ENCODE data around the gene SLC26A1.

Gene SLC26A1, protein sequence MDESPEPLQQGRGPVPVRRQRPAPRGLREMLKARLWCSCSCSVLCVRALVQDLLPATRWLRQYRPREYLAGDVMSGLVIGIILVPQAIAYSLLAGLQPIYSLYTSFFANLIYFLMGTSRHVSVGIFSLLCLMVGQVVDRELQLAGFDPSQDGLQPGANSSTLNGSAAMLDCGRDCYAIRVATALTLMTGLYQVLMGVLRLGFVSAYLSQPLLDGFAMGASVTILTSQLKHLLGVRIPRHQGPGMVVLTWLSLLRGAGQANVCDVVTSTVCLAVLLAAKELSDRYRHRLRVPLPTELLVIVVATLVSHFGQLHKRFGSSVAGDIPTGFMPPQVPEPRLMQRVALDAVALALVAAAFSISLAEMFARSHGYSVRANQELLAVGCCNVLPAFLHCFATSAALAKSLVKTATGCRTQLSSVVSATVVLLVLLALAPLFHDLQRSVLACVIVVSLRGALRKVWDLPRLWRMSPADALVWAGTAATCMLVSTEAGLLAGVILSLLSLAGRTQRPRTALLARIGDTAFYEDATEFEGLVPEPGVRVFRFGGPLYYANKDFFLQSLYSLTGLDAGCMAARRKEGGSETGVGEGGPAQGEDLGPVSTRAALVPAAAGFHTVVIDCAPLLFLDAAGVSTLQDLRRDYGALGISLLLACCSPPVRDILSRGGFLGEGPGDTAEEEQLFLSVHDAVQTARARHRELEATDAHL

DNA sequence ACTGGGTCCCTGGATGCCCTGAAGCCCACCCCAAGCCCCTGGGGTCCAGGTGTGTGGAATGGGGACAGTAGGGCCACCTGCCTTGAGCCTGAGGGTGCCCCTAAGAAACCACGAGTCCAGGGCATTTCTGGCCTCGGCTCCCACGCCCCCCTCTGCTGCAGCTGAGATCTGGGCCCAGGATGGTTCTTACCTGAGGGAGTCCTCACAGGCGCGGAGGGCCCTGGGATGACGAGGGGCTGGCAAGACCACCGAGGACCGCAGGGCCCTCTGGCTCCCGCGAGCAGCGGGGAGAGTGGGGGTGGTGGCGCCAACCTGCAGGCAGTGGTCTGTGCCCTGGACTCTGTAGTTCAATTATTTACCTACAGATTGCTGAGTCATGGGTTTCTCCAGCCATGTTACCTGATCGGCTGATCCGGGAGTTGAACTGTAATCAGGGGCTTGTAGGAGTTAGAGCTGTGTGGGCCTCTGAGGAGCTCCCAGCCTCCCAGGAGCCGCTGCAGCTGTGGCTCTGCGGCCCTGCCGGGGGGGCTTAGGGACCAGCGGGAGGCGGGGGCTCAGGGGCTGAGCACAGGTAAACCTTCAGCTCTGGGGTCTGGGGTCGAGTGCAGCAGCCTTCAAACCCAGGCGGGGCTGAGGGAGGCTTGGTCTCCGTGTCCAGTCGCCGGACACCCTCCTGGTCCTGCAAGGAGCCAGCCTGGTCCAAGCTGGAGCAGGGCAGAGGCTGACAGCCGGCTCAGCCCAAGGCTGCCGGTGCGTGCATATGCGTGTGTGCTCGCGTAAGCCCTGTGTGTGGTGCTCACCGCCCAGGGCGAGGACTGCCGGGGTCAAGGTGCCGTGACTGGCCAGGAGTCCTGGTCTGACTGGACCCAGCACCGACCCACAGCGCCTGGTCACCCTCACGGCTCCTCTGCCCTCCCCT is at the start of gene SLC26A1:
Gene SLC26A1, minus strand, starts transcription at position 294 of the 919 bp plus-strand sequence. CDS start 1,701 bp downstream, outside the sequence.
- no peak for DNase-seq

GRCh38 chr4:1042352-1043055 is 49.3 kb upstream of the SLC26A1 start:
- DNase-seq: no peak

DNA sequence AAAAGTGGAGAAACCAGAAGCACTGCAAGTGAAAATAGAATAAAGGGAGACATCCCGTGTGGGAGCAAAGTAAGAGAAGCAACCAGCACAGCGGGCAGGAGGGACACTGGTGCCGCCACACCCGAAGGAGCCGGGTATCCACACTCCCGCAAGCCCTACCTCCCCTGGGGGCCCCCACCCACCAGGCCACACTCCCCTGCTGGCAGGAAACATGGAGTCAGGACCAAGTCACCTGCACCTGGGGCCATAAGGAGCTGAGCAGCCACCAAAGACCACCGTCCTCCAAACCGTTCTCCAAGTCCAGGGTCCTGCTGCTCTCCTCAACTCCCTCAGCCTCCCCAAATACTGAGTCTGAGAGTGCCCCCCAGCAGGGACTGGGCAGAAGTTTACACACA is 48.7 kb upstream of the SLC26A1 start:
- no peak for DNase-seq

DNA sequence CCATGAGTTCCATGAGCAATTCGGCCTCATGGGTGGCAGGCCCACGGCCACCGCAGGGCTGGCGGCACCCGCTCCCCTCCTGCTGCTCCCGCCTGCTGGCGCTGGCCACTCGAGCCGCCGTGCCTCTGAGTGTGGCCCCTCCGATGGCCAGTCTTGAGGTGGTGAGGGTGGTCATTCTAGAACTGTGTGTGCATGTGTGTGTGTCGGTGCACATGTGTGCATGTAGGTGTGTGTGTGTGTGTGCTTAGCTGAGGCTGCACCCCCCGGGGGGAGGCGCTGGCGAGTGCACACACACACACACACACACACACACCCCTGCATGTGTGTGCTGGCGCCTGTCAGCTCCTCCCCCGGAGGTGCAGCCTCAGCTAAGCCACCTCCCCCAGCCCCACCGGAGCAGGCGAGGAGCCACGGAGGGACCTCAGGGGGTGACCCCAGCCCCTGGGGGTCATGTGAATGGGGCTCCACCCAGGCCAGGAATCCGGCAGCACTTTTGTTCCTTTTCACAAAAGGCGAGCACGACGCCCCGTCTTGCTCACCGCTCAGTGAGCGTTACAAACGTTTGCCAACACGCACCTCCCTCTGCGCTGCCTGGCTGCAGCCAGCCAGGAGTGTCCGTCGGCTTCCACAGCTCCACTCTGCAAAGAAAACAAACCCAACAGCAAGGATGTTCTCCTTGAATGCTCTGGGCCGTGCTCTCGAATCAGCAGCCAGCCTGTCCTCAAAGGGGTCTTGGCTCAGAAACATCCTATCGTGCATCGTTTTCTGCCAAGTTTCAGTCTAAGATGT is 48.1 kb upstream of the SLC26A1 start:
- DNase-seq: no peak

DNA sequence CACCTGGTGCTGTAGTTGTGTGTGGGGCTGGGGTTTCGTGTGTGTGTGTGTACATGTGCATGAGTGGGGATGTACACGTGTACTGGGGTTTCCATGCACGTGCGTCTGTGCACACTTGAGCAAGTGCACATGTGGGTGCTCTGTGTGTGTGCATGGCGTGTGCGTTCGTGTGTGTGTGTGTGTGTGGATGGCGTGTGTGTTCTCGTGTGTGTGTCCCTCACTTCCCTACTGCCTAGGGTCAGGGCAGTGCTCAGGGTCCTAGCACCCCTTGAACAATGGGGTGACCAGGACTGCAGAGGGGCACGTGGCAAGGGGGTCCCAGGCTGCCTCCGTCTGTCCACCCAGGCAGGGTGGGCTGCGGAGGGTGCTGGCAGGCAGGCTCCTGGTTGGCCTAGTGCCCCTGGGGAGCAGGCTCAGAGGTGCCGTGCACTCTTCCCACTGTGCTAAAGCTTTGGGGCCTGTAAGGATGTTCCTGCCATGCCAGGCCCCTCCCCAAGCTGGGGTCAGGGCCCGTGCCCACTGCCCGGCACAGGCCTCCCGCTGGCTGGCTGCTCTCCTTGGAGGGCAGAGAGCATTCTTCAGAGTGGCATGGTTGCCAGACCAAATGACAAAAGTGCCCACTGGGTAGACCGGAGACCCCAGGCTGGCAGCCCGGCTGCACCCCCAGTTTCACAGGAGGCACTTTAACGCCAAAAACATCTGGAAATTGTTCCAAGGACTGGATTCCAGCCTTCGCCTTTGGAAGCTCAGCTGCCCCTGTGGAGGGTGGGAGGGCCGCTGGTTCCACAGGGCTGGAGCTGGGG is 47.3 kb upstream of the SLC26A1 start:
- no peak for DNase-seq

- no peak for DNase-seq
These were observed 46.5 kb upstream of the SLC26A1 start for GRCh38 chr4:1039493-1040343.

DNA sequence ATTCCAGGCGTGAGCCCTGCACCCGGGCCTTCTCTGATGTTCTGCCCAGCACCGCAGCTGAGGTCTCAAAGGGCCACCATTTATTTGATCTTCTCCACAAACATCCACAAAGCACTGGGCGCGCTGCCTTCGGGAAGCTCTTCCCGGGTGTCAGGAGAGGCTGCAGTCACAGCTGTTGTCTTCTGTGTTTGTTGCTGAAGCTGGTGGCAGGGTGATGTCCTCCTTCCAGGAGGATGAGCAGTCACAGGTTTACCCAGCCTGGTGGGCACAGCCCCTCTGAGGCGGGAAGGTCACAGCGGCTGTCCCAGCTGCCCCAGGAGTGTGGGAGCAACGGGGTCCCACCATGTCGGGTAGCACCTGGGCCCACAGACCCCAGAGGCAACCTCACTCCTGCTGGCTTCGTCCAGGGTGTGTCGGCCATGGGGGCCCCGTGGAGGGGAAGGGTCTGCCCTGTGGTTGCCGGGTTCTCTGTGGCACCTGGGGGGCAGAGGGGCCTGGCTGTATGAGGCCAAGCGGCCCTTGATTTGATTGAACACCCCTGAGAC is 45.8 kb upstream of the SLC26A1 start:
- no peak for DNase-seq

- no peak for DNase-seq
These were observed 44.0 kb upstream of the SLC26A1 start for GRCh38 chr4:1036976-1037810.

DNA sequence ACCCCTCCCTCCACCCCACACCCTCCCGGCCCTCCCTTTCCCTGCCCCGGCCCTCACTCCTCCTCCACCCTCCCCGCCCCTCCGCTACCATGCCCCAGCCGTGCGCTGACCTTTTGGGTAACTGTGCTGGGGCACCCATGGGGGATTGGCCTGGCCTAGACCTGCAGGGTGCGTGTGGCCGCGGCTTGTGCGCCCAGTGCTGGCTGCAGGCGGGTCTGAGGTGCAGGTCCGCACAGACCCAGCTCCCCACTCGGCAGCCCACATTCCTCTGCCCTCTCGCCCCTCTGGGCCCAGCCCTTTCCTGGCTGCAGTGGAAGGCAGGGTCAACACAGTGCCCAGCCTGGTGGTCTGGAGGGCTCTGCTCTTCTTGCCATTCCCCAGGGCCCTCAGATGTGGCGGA is 42.9 kb upstream of the SLC26A1 start:
- DNase-seq: no peak

GRCh38 chr4:1035510-1035909 is 42.3 kb upstream of the SLC26A1 start:
- no peak for DNase-seq

DNA sequence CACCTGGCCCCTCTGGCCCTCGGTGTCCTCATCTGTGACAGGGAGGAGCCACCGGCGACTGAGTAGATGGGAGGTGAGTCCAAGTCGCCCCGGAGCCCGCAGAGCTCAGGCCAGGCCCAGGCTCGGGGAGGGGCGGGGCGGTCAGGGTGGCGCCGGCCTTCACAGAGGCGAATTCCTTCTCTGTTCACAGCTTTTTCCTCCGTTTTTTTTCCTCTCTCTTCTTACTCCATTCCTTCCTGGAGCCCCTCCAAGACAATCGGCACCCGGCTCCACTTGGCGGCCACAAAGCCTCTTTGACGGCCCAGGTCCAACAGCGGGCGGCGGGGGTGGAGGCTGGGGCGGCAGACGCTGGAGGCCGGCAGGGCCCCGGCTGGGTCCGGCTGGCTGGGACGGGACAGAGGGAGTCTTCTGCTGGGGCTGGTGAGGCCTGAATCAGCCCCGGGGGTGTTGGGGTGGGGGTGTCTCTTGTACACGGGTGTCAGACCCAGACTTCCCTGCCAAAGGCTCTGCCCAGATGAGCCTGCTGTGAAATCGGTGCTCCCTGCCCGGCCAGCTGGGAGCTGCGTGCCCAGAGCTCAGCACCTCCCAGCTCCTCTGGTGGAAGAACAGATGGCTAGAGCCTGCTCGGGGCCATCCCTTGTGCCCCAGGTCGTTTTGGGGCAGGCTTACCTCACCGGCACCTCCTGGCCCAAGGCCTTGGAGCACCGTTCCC is 40.8 kb upstream of the SLC26A1 start:
- no peak for DNase-seq

DNA sequence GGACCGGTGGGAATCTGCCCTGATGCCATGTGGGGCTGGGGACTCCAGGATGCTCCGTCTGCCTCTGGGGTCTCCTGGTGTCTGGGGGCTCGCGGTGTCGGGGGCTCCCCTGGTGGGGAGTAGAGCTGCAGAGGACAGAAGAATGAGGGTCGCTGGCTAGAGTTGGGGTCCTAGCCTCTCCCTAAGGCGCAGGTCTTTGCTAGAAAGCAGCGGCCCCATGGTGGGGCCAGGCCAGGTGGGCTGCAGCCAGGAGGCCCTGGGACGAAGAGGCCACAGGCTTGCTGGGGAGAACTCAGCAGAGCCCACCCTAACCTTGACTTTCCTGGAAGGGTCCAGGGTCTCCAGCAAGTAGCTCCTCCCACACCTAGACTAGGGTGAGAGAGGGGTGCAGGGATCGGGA is 39.7 kb upstream of the SLC26A1 start:
- no peak for DNase-seq

DNA sequence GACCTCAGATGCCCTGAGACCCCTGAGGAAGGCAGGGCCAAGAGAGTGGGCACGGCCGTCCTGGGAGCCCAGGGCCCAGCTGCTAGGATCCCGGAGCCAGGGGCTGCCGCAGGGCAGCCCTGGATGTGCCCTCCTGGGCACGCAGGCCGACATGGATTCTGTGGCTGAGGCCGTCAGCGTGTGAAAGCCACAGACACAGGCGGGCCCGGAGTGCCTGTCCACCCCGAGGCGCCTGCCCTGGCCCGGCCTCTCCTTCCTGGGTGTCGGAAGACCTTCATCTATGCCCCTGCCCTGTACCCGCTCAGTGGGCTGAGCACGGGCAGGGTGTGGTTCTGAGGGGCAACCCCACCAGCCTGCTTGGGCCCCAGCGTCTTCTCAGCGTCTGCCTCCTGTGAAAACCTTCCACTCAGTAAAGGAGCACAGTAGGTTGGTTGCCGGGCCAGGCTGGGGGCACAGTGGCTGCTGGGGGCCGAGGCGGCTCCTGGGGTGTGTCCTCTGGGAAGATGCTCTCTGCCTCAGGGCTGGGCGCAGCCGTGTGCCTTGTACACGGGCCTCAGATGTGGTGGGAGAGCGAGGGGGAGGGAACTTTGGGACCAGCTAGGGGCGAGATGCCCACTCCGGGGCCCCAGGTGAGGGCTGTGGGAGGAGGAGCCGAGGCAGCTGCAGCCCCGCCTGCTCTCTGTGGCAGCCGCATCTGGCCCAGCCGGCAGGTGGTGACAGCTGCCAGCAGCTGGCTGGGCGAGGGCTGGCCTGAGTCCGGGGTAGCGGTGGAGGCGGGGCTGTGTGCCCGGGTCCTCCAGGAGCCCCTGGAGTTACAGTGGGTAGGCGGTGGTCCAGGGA is 39.0 kb upstream of the SLC26A1 start:
- DNase-seq: no peak

- no peak for DNase-seq
These were observed 38.1 kb upstream of the SLC26A1 start for GRCh38 chr4:1031346-1031745.

DNA sequence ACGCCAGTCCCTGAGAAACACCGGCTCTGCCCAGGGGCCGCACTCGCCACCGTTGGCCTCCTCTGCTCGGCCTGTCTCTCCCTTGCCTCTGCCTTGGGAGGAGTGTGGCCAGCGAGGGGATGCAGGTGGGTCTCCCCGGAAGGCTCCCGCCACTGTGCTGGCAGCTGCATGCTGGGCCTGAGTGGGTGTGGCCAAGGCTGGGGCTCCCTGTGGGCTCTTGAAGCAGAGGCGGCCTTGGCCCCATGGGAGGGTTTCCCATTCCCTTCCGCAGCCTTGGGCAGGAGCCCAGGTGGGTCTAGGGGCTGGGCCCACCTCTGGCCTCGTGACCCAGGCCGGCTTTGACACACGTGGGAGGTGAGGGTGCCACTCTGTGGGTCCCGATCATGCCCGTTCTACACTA is 37.4 kb upstream of the SLC26A1 start:
- no peak for DNase-seq

DNA sequence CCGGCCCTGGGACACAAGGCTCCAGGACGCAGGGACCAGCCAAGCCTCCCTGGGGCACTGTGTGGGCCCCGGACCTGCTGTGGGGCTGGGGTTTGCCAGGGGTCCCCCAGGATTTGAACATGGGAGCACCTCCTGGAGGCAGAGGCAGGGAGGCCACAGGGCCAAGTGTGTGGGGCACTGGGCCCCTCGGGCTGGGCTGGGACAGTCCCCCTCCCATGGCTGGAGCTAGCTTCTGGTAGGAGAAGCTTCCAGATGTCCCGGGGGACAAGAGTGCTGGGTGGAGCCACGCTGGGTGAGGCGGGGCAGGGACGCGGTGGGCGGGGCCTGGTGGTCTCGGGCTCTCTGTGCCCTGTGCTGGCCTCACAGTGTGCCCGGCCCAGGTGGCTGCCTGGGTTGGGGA is 36.8 kb upstream of the SLC26A1 start:
- no peak for DNase-seq

DNA sequence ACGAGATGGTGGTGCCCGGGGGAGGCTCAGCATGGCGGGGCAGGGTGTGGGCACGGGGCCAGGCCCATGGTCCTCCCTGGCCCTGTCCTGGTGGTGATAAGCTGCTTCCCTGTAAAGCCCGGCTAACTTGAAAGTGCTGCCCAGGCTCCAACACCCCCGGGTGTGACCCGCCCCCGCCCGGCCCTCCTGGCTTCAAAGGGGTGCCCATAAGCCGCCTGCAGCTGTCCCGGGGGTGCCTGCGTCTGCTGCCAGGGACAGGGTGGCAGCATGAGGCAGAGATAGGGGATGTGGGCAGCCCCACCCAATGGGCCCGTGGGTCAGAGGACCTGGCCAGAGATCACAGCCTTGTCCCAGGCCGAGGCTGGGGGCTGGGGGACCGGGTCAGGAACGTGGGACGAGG is 36.3 kb upstream of the SLC26A1 start:
- DNase-seq: no peak

Data from activated CD4-positive, alpha-beta T cell treated with anti-CD3 and anti-CD28 coated beads, Interleukin-2, amount 50 U/mL, for 48 hours (primary cell).